K562 (cell line): ENCODE results near the gene FZD1. TPM values are rescaled to one million over a fixed set of nuclear protein-coding genes. Genes with fewer than 3 reads are reported as not detected.

Source experiments
- BHLHE40 ChIP-seq: IDR thresholded peaks from 2 replicates; pipeline ENCODE4 v1.6.1; 2011; ENCODE audit warnings: low read length, improper control_type of control experiment
- CHD4 ChIP-seq: fragments of 200-600 bp; sonication (generic); IDR thresholded peaks from 3 replicates; pipeline ENCODE4 v1.6.1; 2012; ENCODE audit warnings: low read depth, mild to moderate bottlenecking, mixed read lengths, low read length, inconsistent platforms; ENCODE audit not compliant: insufficient read depth, insufficient replicate concordance, poor library complexity, severe bottlenecking
- CSDE1 ChIP-seq, 2 experiments: fragments of 450-650 bp; IDR thresholded peaks; 2 replicates each; pipeline ENCODE4 v1.6.1; 2016; ENCODE audit warnings: mild to moderate bottlenecking in 1 of 2
- FIP1L1 ChIP-seq: fragments of 200-400 bp; formaldehyde crosslinking; IDR thresholded peaks from 2 replicates; pipeline ENCODE4 v1.6.1; 2018; ENCODE audit warnings: mild to moderate bottlenecking, low read depth, low read length; ENCODE audit not compliant: poor library complexity, severe bottlenecking
- HDAC8 ChIP-seq: fragments of 450-650 bp; IDR thresholded peaks from 2 replicates; pipeline ENCODE4 v1.6.1; 2016; ENCODE audit warnings: mild to moderate bottlenecking, missing genetic modification characterization, moderate library complexity, missing compliant biosample characterization
- KHSRP ChIP-seq: fragments of 450-650 bp; IDR thresholded peaks from 2 replicates; pipeline ENCODE4 v1.6.1; 2017
- MCM3 ChIP-seq: fragments of 450-650 bp; IDR thresholded peaks from 2 replicates; pipeline ENCODE4 v1.6.1; 2016
- MEIS2 ChIP-seq: fragments of 450-650 bp; IDR thresholded peaks from 2 replicates; pipeline ENCODE4 v1.6.1; 2014; ENCODE audit warnings: mild to moderate bottlenecking; ENCODE audit not compliant: partially characterized antibody
- PHF8 ChIP-seq: fragments of 200-600 bp; sonication (generic); IDR thresholded peaks from 2 replicates; pipeline ENCODE4 v1.6.1; 2012; ENCODE audit warnings: mixed run types, mild to moderate bottlenecking, inconsistent platforms, low read length, moderate library complexity, borderline replicate concordance
- PTBP1 ChIP-seq: fragments of 200-400 bp; formaldehyde crosslinking; IDR thresholded peaks from 2 replicates; pipeline ENCODE4 v1.6.1; 2017; ENCODE audit warnings: low read depth, low read length
- SMARCA5 ChIP-seq: fragments of 450-650 bp; IDR thresholded peaks from 2 replicates; pipeline ENCODE4 v1.6.1; 2016
- TARDBP ChIP-seq: fragments of 450-650 bp; IDR thresholded peaks from 2 replicates; pipeline ENCODE4 v1.6.1; 2016
- THRAP3 ChIP-seq: fragments of 450-650 bp; IDR thresholded peaks from 2 replicates; pipeline ENCODE4 v1.6.1; 2016; ENCODE audit warnings: mild to moderate bottlenecking, inconsistent platforms, borderline replicate concordance
- ZFPM2 ChIP-seq: fragments of 250-450 bp; sonication (Bioruptor Pico); IDR thresholded peaks from 2 replicates; pipeline ENCODE4 v1.5.1; 2022; ENCODE audit warnings: mild to moderate bottlenecking
- ZFX ChIP-seq: sonication (generic); formaldehyde crosslinking; IDR thresholded peaks from 2 replicates; pipeline ENCODE4 v1.8.0; 2022; ENCODE audit warnings: mild to moderate bottlenecking, missing genetic modification reagents, moderate library complexity
- ZNF133 ChIP-seq: fragments of 250-450 bp; sonication (Bioruptor Pico); IDR thresholded peaks from 2 replicates; pipeline ENCODE4 v1.4.0; 2020; ENCODE audit warnings: mild to moderate bottlenecking
- ZNF347 ChIP-seq: fragments of 450-650 bp; formaldehyde crosslinking; IDR thresholded peaks from 2 replicates; pipeline ENCODE4 v1.4.0; 2020; ENCODE audit warnings: low read depth, mild to moderate bottlenecking, moderate library complexity
- ZNF551 ChIP-seq: fragments of 250-450 bp; sonication (Bioruptor Pico); IDR thresholded peaks from 2 replicates; pipeline ENCODE4 v1.5.0; 2021; ENCODE audit warnings: mild to moderate bottlenecking, moderate library complexity
- ZNF707 ChIP-seq: fragments of 250-450 bp; sonication (Bioruptor Pico); conservative IDR thresholded peaks from 2 replicates; pipeline ENCODE4 v1.8.0; 2022; ENCODE audit warnings: inconsistent platforms, mild to moderate bottlenecking, moderate library complexity
- ZSCAN29 ChIP-seq: fragments of 450-650 bp; IDR thresholded peaks from 2 replicates; pipeline ENCODE4 v1.6.1; 2017
- polyA plus RNA-seq, 8 experiments: library from polyadenylated mRNA; depleted of rRNA in 4 of 8; stranded (reverse) in 5 of 8; unstranded in 3 of 8; fragments of >200 nt; fragmentation: Nextera tagmentation in 2 of 8; fragmentation: Illumina TruSeq in 1 of 8; extraction: Ambion mirVana in 2 of 8; extraction: Trizol in 1 of 8; gene quantifications; 2 replicates each; pipeline versions ENCODE4 v1.2.1 to v1.2.3, GENCODE V29; 2011 to 2014; ENCODE audit warnings: inconsistent platforms in 1 of 8, missing spikeins in 1 of 8
- total RNA-seq, 7 experiments: library from RNA; depleted of rRNA in 6 of 7; stranded (reverse); fragments of >200 nt in 6 of 7; fragmentation: Illumina TruSeq in 2 of 7; extraction: Trizol in 2 of 7; gene quantifications; 2 replicates each; pipeline versions ENCODE4 v1.2.1 to v1.2.3, GENCODE V29; 2011 to 2021; ENCODE audit warnings: low replicate concordance in 1 of 7
- TF ChIP-seq, protein P1 (sequence below): fragments of 250-450 bp; sonication (Bioruptor Pico); IDR thresholded peaks from 2 replicates; pipeline ENCODE4 v1.8.0; 2021; ENCODE audit warnings: moderate library complexity, mild to moderate bottlenecking, inconsistent platforms
- TF ChIP-seq, protein P2 (sequence below): sonication (generic); formaldehyde crosslinking; IDR thresholded peaks from 2 replicates; pipeline ENCODE4 v1.8.0; 2023; ENCODE audit warnings: mild to moderate bottlenecking, missing genetic modification reagents
- TF ChIP-seq, protein P3 (sequence below): fragments of 250-450 bp; sonication (Bioruptor Pico); IDR thresholded peaks from 2 replicates; pipeline ENCODE4 v1.5.0; 2021
- TF ChIP-seq, protein P4 (sequence below): fragments of 450-650 bp; formaldehyde crosslinking; IDR thresholded peaks from 2 replicates; pipeline ENCODE4 v1.4.0; 2020; ENCODE audit warnings: mild to moderate bottlenecking, moderate library complexity

Gene FZD1
- total and polyA plus RNA-seq, 9 of the 15 experiments (the other 6 are each of a cell fraction or from before 2014, with no cell fraction given): 0.25 to 5.1 (median 1.8) TPM

DNA sequence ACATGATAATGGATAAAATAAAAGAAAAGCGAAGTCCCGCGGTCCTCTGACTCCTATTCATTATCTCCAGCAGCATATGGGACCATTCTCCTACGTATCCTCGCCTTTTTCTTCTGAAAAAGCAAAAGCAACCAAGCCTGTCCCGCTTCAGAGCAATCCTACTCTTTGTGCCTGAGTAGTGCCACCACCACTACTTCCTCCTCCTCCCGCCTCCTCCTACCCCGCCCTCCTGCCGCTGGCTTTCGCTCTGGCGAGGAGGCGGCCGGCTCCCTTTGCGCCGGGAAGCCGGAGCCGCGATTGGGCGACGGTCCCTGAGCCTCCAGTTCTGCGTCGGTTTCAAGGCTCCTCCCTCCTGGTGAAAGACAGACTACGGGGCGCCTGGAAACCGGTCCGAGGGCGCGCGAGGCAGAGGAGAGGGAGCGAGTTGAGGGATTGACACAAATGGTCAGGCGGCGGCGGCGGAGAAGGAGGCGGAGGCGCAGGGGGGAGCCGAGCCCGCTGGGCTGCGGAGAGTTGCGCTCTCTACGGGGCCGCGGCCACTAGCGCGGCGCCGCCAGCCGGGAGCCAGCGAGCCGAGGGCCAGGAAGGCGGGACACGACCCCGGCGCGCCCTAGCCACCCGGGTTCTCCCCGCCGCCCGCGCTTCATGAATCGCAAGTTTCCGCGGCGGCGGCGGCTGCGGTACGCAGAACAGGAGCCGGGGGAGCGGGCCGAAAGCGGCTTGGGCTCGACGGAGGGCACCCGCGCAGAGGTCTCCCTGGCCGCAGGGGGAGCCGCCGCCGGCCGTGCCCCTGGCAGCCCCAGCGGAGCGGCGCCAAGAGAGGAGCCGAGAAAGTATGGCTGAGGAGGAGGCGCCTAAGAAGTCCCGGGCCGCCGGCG, at the start of gene FZD1 (continued):
- peak; percentile 98 for TF ChIP-seq FIP1L1
- TF ChIP-seq PTBP1: peak; percentile 100
- no peak for TF ChIP-seq ZNF133
- TF ChIP-seq CHD4: no peak
- no peak for TF ChIP-seq MCM3
- TF ChIP-seq MEIS2: peak; percentile 56
- TF ChIP-seq, protein P1, sequence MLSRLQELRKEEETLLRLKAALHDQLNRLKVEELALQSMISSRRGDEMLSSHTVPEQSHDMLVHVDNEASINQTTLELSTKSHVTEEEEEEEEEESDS (CRISPR knock-in tag): no peak
- TF ChIP-seq ZNF347 (CRISPR knock-in tag): no peak
- peak; percentile 56 for TF ChIP-seq ZFX (CRISPR knock-in tag)
- TF ChIP-seq ZSCAN29: peak; percentile 98
- no peak for TF ChIP-seq ZNF551
- TF ChIP-seq BHLHE40: peak; percentile 54; the same call in 1 of the 2 replicates
- no peak for TF ChIP-seq ZFPM2 (CRISPR knock-in tag)
- TF ChIP-seq CSDE1 (IDR thresholded peaks at IDR 0.05): no peak
- TF ChIP-seq, protein P2, sequence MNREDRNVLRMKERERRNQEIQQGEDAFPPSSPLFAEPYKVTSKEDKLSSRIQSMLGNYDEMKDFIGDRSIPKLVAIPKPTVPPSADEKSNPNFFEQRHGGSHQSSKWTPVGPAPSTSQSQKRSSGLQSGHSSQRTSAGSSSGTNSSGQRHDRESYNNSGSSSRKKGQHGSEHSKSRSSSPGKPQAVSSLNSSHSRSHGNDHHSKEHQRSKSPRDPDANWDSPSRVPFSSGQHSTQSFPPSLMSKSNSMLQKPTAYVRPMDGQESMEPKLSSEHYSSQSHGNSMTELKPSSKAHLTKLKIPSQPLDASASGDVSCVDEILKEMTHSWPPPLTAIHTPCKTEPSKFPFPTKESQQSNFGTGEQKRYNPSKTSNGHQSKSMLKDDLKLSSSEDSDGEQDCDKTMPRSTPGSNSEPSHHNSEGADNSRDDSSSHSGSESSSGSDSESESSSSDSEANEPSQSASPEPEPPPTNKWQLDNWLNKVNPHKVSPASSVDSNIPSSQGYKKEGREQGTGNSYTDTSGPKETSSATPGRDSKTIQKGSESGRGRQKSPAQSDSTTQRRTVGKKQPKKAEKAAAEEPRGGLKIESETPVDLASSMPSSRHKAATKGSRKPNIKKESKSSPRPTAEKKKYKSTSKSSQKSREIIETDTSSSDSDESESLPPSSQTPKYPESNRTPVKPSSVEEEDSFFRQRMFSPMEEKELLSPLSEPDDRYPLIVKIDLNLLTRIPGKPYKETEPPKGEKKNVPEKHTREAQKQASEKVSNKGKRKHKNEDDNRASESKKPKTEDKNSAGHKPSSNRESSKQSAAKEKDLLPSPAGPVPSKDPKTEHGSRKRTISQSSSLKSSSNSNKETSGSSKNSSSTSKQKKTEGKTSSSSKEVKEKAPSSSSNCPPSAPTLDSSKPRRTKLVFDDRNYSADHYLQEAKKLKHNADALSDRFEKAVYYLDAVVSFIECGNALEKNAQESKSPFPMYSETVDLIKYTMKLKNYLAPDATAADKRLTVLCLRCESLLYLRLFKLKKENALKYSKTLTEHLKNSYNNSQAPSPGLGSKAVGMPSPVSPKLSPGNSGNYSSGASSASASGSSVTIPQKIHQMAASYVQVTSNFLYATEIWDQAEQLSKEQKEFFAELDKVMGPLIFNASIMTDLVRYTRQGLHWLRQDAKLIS (CRISPR knock-in tag): peak; percentile 83; the same call in 1 of the 2 replicates
- no peak for TF ChIP-seq HDAC8 (tag)
- no peak for TF ChIP-seq KHSRP
- TF ChIP-seq, protein P3, sequence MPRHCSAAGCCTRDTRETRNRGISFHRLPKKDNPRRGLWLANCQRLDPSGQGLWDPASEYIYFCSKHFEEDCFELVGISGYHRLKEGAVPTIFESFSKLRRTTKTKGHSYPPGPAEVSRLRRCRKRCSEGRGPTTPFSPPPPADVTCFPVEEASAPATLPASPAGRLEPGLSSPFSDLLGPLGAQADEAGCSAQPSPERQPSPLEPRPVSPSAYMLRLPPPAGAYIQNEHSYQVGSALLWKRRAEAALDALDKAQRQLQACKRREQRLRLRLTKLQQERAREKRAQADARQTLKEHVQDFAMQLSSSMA (CRISPR knock-in tag): no peak
- peak; percentile 54; the same call in 1 of the 2 replicates for TF ChIP-seq PHF8
- TF ChIP-seq SMARCA5: peak; percentile 100
- no peak for TF ChIP-seq THRAP3
- TF ChIP-seq, protein P4, sequence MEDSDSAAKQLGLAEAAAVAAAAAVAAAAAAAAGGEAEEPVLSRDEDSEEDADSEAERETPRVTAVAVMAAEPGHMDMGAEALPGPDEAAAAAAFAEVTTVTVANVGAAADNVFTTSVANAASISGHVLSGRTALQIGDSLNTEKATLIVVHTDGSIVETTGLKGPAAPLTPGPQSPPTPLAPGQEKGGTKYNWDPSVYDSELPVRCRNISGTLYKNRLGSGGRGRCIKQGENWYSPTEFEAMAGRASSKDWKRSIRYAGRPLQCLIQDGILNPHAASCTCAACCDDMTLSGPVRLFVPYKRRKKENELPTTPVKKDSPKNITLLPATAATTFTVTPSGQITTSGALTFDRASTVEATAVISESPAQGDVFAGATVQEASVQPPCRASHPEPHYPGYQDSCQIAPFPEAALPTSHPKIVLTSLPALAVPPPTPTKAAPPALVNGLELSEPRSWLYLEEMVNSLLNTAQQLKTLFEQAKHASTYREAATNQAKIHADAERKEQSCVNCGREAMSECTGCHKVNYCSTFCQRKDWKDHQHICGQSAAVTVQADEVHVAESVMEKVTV (CRISPR knock-in tag): peak; percentile 41
- no peak for TF ChIP-seq TARDBP
- TF ChIP-seq ZNF707 (CRISPR knock-in tag): no peak
